ENCODE results near the gene MINK1.

GRCh38 chr17:4877089-4877488 is 43.9 kb downstream of the MINK1 start:
- TF ChIP-seq CTCF (conservative IDR thresholded peaks at IDR 0.05; ENCODE audit: low read length): no peak
- no peak for TF ChIP-seq EZH2phosphoT487 (IDR thresholded peaks at IDR 0.05; ENCODE audit: borderline replicate concordance, low read depth, low read length)
